ENCODE data around the gene GAL3ST3.

The GAL3ST3 gene

GRCh38 chr11:65997286-65997685, 51.7 kb downstream of the GAL3ST3 start:
- H3K4me1 ChIP-seq (ENCODE audit: control insufficient read depth, low read length): peaks cover 7% of the 10 kb centered on the region; the same call in 1 of the 2 replicates
- no peaks in the 10 kb centered on the region for H3K9me3 ChIP-seq (ENCODE audit: control insufficient read depth, insufficient read depth, low read length)
- H3K79me2 ChIP-seq (ENCODE audit: control insufficient read depth, low read length): peaks cover 39% of the 10 kb centered on the region
- H4K20me1 ChIP-seq (ENCODE audit: control insufficient read depth, insufficient read depth, low read depth, low read length): peaks cover 9% of the 10 kb centered on the region; the same call in 1 of the 2 replicates
- H3F3A ChIP-seq (ENCODE audit: control insufficient read depth, insufficient read depth): peaks cover 11% of the 10 kb centered on the region
- no peaks in the 10 kb centered on the region for H3K27me3 ChIP-seq (ENCODE audit: control insufficient read depth, low read length)
- H3K9me2 ChIP-seq (replicated peaks; ENCODE audit: control insufficient read depth, low read length): no peaks in the 10 kb centered on the region
- no peak for TF ChIP-seq EZH2phosphoT487 (IDR thresholded peaks at IDR 0.05; ENCODE audit: borderline replicate concordance, low read length)
- TF ChIP-seq CTCF (IDR thresholded peaks at IDR 0.05; ENCODE audit: low read depth, low read length, poor library complexity, severe bottlenecking): no peak
- peaks cover 58% of the 10 kb centered on the region for H3K36me3 ChIP-seq (ENCODE audit: control insufficient read depth, low read length)
- H3K27ac ChIP-seq (ENCODE audit: low read depth, low read length): no peak overlapping the region
- no peak overlapping the region for H3K4me2 ChIP-seq (ENCODE audit: low read length)
- no peak overlapping the region for H3K4me3 ChIP-seq (ENCODE audit: low read length)

- 0 out of 2 replicates have a peak, but pooled peaks cover 2% of the 10 kb centered on the region for H3K4me1 ChIP-seq (ENCODE audit: control insufficient read depth, low read length)
- H3K79me2 ChIP-seq (ENCODE audit: control insufficient read depth, low read length): no peaks in the 10 kb centered on the region; the same call in 1 of the 2 replicates
- no peak overlapping the region for H3K27ac ChIP-seq (ENCODE audit: low read depth, low read length)
- no peak overlapping the region for H3K4me3 ChIP-seq (ENCODE audit: low read length)
- peaks cover 15% of the 10 kb centered on the region; the same call in 1 of the 2 replicates for H3F3A ChIP-seq (ENCODE audit: control insufficient read depth, insufficient read depth)
- H3K36me3 ChIP-seq (ENCODE audit: control insufficient read depth, low read length): peaks cover 34% of the 10 kb centered on the region
- H3K9me2 ChIP-seq (replicated peaks; ENCODE audit: control insufficient read depth, low read length): no peaks in the 10 kb centered on the region
- TF ChIP-seq EZH2phosphoT487 (IDR thresholded peaks at IDR 0.05; ENCODE audit: borderline replicate concordance, low read length): no peak
- TF ChIP-seq CTCF (IDR thresholded peaks at IDR 0.05; ENCODE audit: low read depth, low read length, poor library complexity, severe bottlenecking): no peak
- H3K27me3 ChIP-seq (ENCODE audit: control insufficient read depth, low read length): no peaks in the 10 kb centered on the region
- H4K20me1 ChIP-seq (ENCODE audit: control insufficient read depth, insufficient read depth, low read depth, low read length): no peaks in the 10 kb centered on the region
- H3K9me3 ChIP-seq (ENCODE audit: control insufficient read depth, insufficient read depth, low read length): no peaks in the 10 kb centered on the region
- H3K4me2 ChIP-seq (ENCODE audit: low read length): no peak overlapping the region
Observed at GRCh38 chr11:65992056-65992455, 56.9 kb downstream of the GAL3ST3 start.
